ENCODE measurements around the gene TSPAN13. TPM values are rescaled to one million over a fixed set of nuclear protein-coding genes. Genes with fewer than 3 reads are reported as not detected.

Gene TSPAN13
- total RNA-seq, 1 donor from 2014 or later, result 56.0 TPM

- H2AFZ ChIP-seq (ENCODE audit: low read depth, low read length), result no peak overlapping the region
- Mint-ChIP-seq H3K4me1 (ENCODE audit: low read depth, unreplicated experiment) (no peaks in the 10 kb centered on the region), H3K36me3 (ENCODE audit: low read depth, unreplicated experiment) (peaks cover 2% of the 10 kb centered on the region), H3K27ac (ENCODE audit: unreplicated experiment) (no peak overlapping the region), H3K9me3 (ENCODE audit: unreplicated experiment) (no peaks in the 10 kb centered on the region), H3K27me3 (ENCODE audit: low read depth, unreplicated experiment) (no peaks in the 10 kb centered on the region), H3K4me3 (ENCODE audit: unreplicated experiment) (no peak overlapping the region)
- no peak for TF ChIP-seq CTCF (IDR thresholded peaks at IDR 0.05; ENCODE audit: insufficient read depth, low read depth, low read length)
- no peak for TF ChIP-seq EZH2 (IDR thresholded peaks at IDR 0.05; ENCODE audit: insufficient read depth, low read length)
- H4K20me1 ChIP-seq (ENCODE audit: insufficient read depth, low read length), result no peaks in the 10 kb centered on the region
- no peak for FAIRE-seq
- no peaks in the 10 kb centered on the region for H3K4me1 ChIP-seq (ENCODE audit: insufficient read depth, low read length)
- no peak overlapping the region for H3K27ac ChIP-seq (ENCODE audit: low read depth, low read length)
- no peaks in the 10 kb centered on the region for H3K27me3 ChIP-seq (ENCODE audit: insufficient read depth, low read length)
- no peaks in the 10 kb centered on the region for H3K79me2 ChIP-seq (ENCODE audit: insufficient read depth, low read length)
- no peaks in the 10 kb centered on the region for H3K9me3 ChIP-seq (ENCODE audit: insufficient read depth, low read depth, low read length)
- no peak for DNase-seq (ENCODE audit: low read depth)
- no peaks in the 10 kb centered on the region for H3K36me3 ChIP-seq (ENCODE audit: insufficient read depth, low read length)
- H3K9ac ChIP-seq (ENCODE audit: low read length), result no peak overlapping the region
- H3K4me3 ChIP-seq (ENCODE audit: insufficient read depth, low read depth, low read length), result no peak overlapping the region
- no peak overlapping the region for H3K4me2 ChIP-seq (ENCODE audit: low read length)
These were observed 32.3 kb downstream of the TSPAN13 start for GRCh38 chr7:16785846-16786245.

GRCh38 chr7:16786257-16786656, 32.7 kb downstream of the TSPAN13 start:
- DNase-seq (ENCODE audit: low read depth) (no peak), FAIRE-seq (no peak)
- Histone ChIP-seq H3K9me3 (ENCODE audit: insufficient read depth, low read depth, low read length) (no peaks in the 10 kb centered on the region), H3K36me3 (ENCODE audit: insufficient read depth, low read length) (no peaks in the 10 kb centered on the region), H3K9ac (ENCODE audit: low read length) (no peak overlapping the region), H4K20me1 (ENCODE audit: insufficient read depth, low read length) (no peaks in the 10 kb centered on the region), H3K4me2 (ENCODE audit: low read length) (no peak overlapping the region), H3K79me2 (ENCODE audit: insufficient read depth, low read length) (no peaks in the 10 kb centered on the region), H3K27ac (ENCODE audit: low read depth, low read length) (no peak overlapping the region), H3K4me3 (ENCODE audit: insufficient read depth, low read depth, low read length) (no peak overlapping the region), H3K4me1 (ENCODE audit: insufficient read depth, low read length) (no peaks in the 10 kb centered on the region), H2AFZ (ENCODE audit: low read depth, low read length) (no peak overlapping the region), H3K27me3 (ENCODE audit: insufficient read depth, low read length) (no peaks in the 10 kb centered on the region)
- no peaks in the 10 kb centered on the region for H3K9me3 Mint-ChIP-seq (ENCODE audit: unreplicated experiment)
- H3K4me1 Mint-ChIP-seq (ENCODE audit: low read depth, unreplicated experiment), result no peaks in the 10 kb centered on the region
- no peaks in the 10 kb centered on the region for H3K27me3 Mint-ChIP-seq (ENCODE audit: low read depth, unreplicated experiment)
- H3K4me3 Mint-ChIP-seq (ENCODE audit: unreplicated experiment), result no peak overlapping the region
- H3K36me3 Mint-ChIP-seq (ENCODE audit: low read depth, unreplicated experiment), result peaks cover 2% of the 10 kb centered on the region
- no peak overlapping the region for H3K27ac Mint-ChIP-seq (ENCODE audit: unreplicated experiment)
- TF ChIP-seq EZH2 (IDR thresholded peaks at IDR 0.05; ENCODE audit: insufficient read depth, low read length), result no peak
- no peak for TF ChIP-seq CTCF (IDR thresholded peaks at IDR 0.05; ENCODE audit: insufficient read depth, low read depth, low read length)

- no peaks in the 10 kb centered on the region for H3K4me1 ChIP-seq (ENCODE audit: insufficient read depth, low read length)
- Mint-ChIP-seq H3K27ac (ENCODE audit: unreplicated experiment) (no peak overlapping the region), H3K4me3 (ENCODE audit: unreplicated experiment) (no peak overlapping the region), H3K27me3 (ENCODE audit: low read depth, unreplicated experiment) (no peaks in the 10 kb centered on the region), H3K9me3 (ENCODE audit: unreplicated experiment) (no peaks in the 10 kb centered on the region), H3K36me3 (ENCODE audit: low read depth, unreplicated experiment) (peaks cover 2% of the 10 kb centered on the region), H3K4me1 (ENCODE audit: low read depth, unreplicated experiment) (no peaks in the 10 kb centered on the region)
- H3K79me2 ChIP-seq (ENCODE audit: insufficient read depth, low read length), result no peaks in the 10 kb centered on the region
- H3K4me3 ChIP-seq (ENCODE audit: insufficient read depth, low read depth, low read length), result no peak overlapping the region
- no peak for TF ChIP-seq CTCF (IDR thresholded peaks at IDR 0.05; ENCODE audit: insufficient read depth, low read depth, low read length)
- no peak for TF ChIP-seq EZH2 (IDR thresholded peaks at IDR 0.05; ENCODE audit: insufficient read depth, low read length)
- DNase-seq (ENCODE audit: low read depth) (no peak), FAIRE-seq (peak; percentile 9)
- H4K20me1 ChIP-seq (ENCODE audit: insufficient read depth, low read length), result no peaks in the 10 kb centered on the region
- no peaks in the 10 kb centered on the region for H3K9me3 ChIP-seq (ENCODE audit: insufficient read depth, low read depth, low read length)
- no peak overlapping the region for H3K9ac ChIP-seq (ENCODE audit: low read length)
- no peak overlapping the region for H3K27ac ChIP-seq (ENCODE audit: low read depth, low read length)
- no peaks in the 10 kb centered on the region for H3K36me3 ChIP-seq (ENCODE audit: insufficient read depth, low read length)
- H3K27me3 ChIP-seq (ENCODE audit: insufficient read depth, low read length), result no peaks in the 10 kb centered on the region
- H3K4me2 ChIP-seq (ENCODE audit: low read length), result no peak overlapping the region
- no peak overlapping the region for H2AFZ ChIP-seq (ENCODE audit: low read depth, low read length)
These were observed 33.6 kb downstream of the TSPAN13 start for GRCh38 chr7:16787127-16787526.
